GM21447 (cell line): Measurements from ENCODE around the gene C19orf67.
A peak's percentile ranks its signal among the peaks of the same experiment; 100 is the strongest.

ENCODE experiments used
- ATAC-seq: cut with Tn5 transposase; IDR thresholded peaks from one replicate; pipeline ENCODE4 v1.9.1; 2021; ENCODE audit not compliant: unreplicated experiment

C19orf67 gene

DNA sequence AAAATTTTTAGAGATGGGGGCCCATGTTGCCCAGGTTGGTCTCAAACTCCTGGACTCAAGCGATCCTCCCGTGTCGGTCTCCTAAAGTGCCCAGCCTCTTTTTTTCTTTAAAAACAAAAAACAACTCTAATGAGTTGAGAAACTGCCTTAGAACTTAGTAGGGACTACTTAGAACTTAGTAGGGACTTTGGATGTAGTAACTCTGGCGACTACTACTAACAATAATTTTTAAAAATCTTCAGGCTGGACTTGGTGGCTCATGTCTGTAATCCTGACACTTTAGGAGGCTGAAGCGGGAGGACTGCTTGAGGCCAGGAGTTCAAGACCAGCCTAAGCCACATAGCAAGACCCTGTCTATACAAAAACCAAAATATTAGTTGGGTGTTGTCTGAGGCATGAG, 515 bp upstream of the C19orf67 start:
- ATAC-seq = no peak

DNA sequence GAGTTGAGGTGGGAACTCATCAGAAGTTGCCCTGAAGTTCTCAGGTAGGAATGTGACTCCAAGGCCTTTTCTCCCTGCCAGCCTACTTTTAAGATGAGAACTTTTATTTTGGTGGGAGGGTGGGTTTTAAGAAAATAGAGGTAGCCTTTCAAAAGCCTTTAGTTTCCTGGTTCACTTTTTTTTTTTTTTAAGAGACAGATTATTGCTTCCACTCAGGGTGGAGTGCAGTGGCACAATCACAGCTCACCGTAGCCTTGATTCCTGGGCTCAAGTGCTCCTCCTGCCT, 3.0 kb downstream of the C19orf67 start:
- no peak for ATAC-seq

DNA sequence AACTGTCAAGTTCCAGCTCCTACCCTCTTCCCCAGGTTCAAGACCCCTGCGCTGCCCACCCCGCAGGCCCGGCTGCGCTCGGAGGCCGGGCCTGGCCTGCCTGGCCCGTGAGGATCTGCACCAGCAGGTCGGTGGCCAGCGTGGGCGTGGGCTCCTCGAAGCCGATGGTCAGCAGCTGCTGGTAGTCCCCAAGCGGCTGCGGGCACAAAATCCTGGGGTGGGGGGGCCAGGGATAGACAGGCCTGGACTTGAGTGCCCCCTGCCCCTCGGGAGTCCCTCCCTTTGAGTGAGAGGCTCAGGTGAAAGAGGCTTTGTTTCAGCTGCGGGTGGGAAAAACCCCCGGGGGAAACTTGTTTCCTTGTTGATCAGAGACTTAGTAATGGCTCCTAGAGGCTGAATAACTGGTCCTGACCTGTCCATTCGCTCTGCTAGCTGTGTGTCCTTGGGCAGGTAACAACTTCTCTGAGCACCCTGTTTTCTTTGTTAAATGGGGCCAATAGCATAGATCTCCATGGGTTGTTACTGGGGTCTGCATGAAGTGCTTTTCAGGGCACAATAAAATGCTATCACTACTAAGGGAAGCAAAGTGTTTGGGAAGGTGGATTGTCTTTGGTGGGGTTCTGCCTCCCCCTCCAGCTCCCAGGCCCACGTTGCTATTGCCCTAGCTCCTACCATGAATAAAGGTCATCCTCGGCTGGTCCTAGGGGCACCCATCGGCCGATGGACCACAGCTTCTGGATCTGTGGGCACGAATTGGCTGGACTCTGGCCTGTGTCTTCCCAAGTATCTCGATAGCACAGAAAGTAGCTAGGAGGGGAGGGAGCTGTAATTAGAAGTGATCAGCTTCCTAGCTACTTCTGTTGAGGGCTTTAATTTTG, 3.5 kb downstream of the C19orf67 start:
- ATAC-seq = peak; percentile 12

DNA sequence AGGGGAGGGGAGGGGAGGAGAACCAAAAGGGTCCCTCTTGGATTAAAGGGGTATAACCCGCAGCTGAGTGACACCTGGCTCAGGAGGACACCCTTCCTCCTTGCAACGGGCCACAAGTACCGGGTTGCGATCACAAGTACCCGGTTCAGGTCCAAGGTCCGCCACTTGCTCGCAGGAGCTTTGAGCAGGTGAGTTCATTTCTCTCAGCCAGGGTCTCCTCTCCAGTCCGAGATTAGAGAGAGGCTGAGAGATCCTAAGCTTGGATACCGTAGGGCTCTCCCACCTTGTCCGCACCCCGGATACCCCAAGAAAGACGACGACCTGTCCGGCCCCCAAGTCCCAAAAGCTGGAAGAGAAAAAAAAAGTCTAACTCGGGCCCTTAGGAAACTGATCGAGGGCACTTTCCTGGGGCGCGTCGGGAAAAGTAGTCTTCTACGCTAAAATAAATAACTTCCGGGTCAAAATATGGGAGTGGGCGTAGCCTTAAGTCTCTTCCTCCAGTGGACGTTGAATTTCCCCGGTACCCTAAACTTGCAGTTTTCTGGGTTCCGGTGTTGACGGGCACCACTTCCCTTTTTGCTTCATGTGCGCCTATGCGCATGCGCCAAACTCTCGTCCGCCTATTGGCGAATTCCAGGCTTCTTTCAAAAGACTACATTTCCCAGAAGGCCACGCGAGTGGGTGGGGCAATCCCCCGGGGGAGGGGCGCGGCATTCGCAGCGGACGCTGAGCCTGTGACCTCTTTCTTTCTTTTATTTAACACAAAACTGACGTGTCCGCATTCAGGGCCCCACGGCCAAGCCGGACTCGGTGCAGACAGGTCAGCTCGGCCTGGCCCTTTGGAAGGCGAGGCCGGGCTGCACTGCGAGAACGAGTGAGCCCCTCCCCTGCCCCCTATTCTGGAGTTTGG, 4.4 kb downstream of the C19orf67 start:
- peak; percentile 88 for ATAC-seq

DNA sequence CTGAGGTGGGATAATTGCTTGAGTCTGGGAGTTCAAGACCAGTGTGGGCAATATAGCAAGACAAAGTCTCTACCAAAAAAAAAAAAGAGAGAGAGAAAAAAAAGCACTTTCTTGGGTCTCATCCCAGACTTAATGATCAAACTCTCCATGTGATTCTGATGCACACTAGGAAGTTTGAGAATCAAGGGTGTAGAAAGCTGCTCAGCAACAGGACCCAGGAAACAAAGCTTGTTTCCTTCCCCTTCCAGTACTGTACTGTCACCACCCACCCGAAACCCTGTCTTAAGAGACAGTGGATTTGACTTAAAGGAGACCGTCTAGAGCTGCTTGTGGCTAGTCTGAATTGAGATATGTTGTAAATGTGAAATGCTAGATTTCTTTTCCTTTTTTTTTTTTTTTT, 7.2 kb downstream of the C19orf67 start:
- ATAC-seq = no peak

DNA sequence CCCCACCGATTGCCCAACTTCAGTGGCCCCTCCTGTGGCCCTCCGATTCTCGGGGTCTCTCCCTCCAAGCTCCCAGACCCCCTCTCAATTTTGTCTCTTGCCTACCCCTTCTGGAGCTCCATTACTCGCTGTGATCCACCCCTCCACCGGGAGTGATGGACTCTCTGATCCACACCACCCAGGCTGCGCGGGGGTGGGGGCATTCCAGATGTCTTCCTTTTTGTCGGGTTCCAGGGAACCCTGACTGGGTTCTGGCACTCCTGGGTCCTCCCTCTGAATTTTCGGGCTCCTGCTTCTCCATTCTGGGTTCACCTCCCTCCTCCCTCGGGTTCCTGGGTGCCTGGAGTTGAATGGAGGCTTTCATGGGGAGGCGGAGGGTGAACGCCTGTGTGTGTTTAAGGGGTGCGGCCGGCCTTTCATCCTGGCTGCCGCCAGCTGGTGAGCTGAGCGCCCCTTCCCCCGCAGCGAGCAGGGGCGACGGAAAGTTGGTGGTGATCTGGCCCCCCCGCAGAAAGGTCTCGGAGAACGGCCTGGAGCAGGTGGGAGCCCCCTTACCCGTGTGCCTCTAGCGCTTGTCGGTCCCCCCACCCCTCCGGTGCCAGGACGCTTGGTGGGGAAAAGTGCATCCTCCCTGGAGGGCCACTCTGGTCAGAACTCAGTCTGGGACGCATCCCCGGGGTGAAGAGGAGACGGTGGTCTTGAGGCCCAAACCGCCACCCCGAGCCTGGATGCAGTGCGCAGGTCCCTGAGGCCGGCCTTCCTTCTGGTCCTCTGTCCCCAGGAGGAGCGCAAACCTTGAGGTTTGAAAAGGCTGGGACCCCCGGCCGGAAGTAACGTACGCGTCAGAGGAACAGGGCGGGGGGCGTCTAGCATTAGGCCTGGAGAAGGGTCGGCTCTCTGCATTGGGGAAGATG, 11.4 kb downstream of the C19orf67 start:
- no peak for ATAC-seq

DNA sequence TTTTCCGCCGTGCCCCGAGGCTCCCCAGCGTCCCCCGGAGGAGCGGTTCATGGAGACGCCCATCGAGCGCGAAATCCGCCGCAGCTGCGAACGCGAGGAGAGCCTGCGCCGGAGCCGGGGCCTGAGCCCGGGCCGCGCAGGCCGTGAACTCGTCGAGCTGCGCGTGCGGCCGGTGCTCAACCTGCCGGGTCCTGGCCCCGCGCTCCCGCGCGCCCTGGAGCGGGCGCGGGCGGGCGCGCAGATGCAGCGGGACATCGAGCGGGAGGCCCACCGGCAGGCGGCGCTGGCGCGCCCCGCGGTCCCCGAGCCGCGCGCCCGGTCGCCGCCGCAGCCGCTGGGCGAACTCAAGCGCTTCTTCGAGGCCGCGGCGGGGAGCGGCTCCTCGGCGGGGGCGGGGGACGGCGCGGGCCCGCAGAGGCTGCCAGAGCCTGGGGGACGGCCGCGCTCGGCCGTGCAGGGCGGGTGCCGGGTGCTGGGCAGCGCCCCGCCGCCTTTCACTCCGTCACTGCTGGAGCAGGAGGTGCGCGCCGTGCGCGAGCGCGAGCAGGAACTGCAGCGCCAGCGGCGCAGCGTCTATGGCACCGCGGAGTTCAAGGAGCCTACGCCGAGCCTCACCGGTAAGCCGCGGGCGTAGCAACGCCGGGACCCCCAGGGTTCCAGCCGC, 12.2 kb downstream of the C19orf67 start:
- ATAC-seq = no peak

DNA sequence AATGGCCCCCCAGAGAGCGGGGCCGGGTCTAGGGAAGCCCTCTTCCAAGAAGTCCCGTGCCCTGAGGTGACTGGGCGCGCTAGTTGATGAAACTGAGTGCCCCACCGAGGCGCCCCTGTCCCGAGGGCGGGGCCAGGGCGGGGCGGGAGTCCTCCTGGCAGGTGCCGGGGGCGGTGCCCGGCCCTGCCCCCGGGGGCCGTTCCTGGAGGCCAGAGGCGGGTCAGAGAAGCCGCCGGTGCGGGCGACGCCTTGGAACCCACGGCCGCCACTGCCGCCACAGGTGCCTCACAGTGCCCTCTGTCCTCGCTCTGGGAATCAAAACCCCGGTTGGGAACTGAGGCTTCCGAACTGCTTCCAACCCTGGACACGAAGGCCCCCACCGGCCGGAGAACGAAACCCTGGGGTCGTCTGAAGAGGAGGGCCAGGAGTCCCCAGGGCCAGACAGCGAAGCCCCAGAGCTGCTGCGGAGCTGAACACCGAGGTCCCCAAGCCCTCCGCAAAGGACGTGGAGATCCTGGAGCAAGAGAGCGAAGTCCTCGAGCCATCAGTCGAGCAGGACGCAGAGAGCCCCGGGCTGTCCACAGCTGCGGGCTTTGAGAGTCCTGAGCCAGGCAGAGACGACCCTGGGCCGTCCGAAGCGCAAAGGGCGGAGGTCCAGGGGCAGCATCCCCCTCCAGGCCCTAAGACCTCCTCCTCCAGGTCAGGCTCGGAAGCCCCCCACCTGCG, 12.9 kb downstream of the C19orf67 start, which contains the start of gene MISP3:
MISP3 (plus strand) TSS at position 252 of the 726 bp plus-strand sequence. CDS start 524 bp downstream, outside the sequence.
- no peak for ATAC-seq

DNA sequence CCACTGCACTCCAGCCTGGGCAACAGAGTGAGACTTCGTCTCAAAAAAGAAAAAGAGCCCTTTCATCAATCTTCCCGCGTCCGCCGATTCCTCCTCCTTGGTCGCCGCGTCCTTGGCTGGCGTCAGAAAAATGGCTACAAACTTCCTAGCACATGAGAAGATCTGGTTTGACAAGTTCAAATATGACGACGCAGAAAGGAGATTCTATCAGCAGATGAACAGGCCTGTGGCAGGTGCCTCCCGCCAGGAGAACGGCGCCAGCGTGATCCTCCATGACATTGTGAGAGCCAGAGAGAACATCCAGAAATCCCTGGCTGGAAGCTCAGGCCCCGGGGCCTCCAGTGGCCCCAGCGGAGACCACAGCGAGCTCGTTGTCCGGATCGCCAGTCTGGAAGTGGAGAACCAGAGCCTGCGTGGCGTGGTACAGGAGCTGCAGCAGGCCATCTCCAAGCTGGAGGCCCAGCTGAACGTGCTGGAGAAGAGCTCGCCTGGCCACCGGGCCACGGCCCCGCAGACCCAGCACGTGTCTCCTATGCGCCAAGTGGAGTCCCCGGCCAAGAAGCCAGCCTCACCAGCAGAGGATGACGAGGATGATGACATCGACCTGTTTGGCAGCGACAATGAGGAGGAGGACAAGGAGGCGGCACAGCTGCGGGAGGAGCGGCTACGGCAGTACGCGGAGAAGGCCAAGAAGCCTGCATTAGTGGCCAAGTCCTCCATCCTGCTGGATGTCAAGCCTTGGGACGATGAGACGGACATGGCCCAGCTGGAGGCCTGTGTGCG, 15.1 kb downstream of the C19orf67 start:
- no peak for ATAC-seq

DNA sequence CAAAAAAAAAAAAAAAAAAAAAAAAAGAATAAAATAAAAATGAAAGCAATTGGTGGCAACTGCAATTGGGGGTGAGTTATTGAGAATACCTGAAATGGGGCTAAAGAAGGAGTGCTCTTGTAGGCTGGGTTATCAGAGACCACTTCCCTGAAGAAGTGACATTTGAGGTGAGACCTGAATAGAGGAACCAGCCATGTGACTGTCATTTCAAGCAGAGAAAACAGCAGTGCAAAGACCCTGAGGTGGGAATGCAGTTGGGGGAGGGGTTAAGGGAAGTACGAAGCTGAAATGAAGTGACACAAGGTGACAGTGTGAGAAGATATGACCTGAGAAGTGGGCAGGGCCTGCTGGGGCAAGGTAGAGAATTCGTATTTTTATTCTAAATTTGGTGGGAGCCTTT, 19.4 kb downstream of the C19orf67 start:
- ATAC-seq = no peak

DNA sequence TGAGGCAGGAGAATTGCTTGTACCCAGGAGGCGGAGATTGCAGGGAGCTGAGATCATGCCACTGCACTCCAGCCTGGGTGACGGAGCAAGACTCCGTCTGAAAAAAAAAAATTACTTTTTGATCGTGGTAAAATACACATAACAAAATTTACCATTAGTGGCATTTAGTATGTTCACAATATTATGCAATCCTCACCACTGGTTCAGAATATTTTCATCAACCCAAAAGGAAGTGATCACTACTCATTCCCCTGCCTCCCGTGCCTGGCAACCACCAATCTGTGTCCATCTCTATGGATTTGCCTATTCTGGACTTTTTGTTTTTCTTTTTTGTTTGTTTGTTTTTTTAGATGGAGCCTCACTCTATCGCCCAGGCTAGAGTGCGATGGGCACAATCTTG, 22.5 kb downstream of the C19orf67 start:
- ATAC-seq = no peak

DNA sequence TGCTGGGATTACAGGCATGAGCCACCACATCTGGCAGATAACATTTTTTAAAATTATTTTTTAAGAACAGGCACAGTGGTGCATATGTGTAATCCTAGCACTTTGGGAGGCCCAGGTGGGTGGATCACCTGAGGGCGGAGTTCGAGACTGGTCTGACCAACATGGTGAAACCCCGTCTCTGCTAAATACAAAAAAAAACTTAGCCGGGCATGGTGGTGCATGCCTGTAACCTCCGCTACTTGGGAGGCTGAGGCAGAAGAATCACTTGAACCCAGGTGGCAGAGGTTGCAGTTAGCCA, 23.1 kb downstream of the C19orf67 start:
- ATAC-seq = no peak

DNA sequence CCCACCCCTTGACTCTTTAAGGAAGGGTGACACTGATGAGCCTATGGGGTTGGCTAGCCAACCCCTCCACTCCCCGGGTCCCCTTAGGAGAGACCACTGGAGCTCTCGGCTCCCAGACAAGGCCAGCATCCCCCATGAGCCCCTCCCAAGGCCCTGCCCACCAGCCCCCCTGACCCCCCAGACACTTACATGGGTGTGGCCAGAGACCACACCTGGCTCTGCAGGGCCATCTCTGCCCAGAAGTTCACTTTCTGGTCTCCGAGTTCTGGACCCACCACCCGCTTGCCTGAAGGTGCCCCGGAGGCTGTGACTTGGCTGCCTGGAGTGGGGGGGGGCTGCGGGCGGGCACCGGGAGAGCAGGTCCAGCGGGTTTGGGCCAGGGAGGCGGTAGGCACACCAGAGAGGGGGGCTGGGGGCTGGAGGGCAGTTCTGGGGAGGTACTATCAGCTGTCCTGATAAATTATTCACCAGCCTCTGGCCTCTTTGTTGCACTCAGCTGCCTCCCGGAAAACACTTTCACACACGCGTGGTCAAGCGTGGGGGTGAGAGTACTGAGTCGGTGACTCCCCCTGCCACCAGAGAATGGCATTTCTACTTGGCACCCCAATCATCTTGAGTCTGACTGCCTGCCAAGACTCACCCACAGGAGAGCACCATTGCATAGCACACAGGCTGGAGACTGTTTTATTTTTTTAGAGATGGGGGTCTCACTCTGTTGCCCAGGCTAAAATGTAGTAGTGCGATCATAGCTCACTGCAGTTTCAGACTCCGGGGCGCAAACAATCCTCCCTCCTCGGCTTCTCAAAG, 23.6 kb downstream of the C19orf67 start, which contains the start of gene PALM3:
PALM3 (minus strand) TSS at position 326 of the 807 bp plus-strand sequence; CDS start at position 230, 96 bp downstream.
- no peak for ATAC-seq

DNA sequence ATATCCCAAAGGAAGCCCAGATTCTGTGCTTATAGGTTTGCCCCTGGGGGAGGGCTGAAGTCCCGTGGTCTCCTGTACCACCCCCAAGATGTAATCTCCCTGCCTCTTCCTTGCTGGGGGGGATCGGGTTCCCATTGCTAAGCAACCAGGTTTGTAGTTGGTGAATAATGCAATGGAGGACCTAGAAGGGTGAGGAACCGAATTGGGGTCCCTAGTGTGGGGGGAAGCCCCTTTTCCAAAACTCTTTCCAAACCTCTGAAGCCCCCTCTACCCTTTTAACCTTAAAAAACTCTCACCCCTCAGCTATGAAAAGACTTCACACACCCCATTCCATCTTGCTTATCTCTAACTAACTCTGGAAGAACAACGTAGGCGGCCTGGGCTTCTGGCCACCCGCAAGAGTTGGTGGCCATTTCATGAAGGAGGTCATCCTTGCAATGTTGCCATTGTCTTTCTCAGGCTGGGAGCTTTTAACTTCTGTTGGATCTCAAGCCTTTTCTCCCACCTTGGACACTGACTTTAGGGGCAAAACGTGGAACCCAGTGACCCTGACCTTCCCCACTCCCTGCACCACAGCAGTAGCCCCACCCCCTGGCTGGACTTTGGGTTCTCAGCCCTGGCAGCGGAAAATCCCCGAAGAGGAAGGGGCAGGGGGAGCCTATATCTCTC, 24.4 kb downstream of the C19orf67 start:
- ATAC-seq = no peak

DNA sequence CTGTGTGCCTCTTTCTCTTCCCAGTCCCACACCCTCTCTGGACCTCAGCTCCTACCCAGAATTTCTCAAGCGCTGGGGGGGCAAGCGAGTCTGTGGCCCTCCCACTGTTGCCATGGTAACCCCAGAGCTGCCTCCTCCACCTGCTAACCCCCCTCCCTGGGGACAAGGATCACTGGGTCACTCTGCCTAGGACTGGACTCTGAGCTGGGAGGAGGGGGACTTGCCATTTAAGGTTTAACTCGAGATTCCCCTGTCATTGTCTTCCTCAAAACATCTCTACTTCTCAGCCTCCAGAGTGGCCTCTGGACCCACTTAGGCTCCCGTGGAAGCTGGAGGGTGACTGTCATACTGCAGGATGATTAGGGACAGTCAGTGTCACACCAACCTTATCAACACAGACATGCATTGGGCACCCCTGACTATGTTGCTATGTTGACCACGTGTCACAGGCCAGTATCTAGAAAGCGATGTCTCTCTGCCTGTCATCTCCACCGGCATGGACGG, 25.9 kb downstream of the C19orf67 start:
- no peak for ATAC-seq

DNA sequence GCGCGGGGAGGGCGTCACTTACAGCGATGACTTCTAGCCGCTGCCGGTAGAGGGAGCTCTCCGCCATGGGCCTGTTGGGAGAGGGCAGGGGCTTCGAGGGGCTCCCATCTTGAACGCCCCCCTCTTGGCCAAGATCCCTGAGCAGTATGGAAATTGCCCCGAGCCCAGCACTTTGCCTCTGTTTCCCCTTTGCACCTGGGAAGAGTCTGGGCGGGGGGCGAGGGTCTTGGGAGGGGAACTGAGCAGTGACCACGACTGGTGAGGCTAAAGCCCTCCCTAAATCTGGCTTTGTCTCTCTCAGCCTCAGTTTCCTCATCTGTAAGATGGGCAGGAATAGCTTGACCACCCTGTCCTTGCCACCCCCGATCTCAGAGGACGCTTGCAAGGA, 26.5 kb downstream of the C19orf67 start:
- no peak for ATAC-seq
